ENCODE data around the gene JAK1.

JAK1 gene

DNA sequence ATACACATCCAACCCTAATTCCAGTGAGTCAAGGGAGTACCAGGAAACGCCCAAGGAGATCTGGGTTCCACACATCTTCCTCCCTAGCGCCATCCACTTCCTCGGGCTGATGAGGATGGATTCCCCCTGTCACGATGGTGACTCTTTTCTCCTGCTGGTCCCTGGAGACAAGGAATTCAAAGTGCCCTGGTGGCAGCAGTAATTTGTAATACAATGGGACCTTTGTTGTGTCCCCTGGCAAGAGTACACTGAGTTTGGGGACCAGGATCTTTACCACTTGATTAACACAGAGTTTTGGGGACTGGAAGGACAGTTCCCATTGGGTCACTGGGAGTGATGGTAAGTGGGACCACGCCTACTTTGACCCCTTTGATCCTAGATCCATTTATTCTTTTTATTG, 9.4 kb upstream of the JAK1 start:
- Histone ChIP-seq H3K9ac (ENCODE audit: low read depth, low read length) (no peak overlapping the region), H3K27ac (ENCODE audit: low read length) (no peak overlapping the region)

DNA sequence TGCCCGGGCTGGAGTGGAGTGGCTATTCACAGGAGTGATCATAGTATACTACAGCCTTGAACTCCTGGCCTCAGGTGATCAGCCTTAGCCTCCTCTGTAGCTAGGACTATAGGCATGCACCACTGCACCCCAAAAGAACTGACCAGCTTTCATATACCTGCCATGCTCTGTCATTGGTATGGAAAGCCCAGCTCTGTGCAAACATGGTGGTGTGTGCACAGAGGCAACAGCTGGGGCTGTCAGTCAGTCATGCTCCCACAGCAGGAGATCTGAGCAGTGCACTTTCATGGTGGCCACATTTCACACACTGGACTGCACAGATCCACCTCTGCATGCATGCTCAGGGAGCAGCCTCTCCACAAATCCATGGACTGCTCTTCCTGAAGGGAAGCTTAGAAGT, 8.8 kb upstream of the JAK1 start:
- Histone ChIP-seq H3K9ac (ENCODE audit: low read depth, low read length) (no peak overlapping the region), H3K27me3 (ENCODE audit: insufficient read depth, low read length) (no peaks in the 10 kb centered on the region)

More for the DNA sequence above, 9.4 kb upstream of the JAK1 start:
- no peaks in the 10 kb centered on the region for H3K27me3 ChIP-seq (ENCODE audit: insufficient read depth, low read length)
- no peaks in the 10 kb centered on the region for H3K9me3 ChIP-seq (ENCODE audit: insufficient read depth, low read depth, low read length)
- no peaks in the 10 kb centered on the region for H3K36me3 ChIP-seq (ENCODE audit: insufficient read depth, low read depth, low read length)
- H3K4me1 ChIP-seq (ENCODE audit: insufficient read depth, low read length) = no peaks in the 10 kb centered on the region
- no peak overlapping the region for H3K4me3 ChIP-seq (ENCODE audit: low read length)

DNA sequence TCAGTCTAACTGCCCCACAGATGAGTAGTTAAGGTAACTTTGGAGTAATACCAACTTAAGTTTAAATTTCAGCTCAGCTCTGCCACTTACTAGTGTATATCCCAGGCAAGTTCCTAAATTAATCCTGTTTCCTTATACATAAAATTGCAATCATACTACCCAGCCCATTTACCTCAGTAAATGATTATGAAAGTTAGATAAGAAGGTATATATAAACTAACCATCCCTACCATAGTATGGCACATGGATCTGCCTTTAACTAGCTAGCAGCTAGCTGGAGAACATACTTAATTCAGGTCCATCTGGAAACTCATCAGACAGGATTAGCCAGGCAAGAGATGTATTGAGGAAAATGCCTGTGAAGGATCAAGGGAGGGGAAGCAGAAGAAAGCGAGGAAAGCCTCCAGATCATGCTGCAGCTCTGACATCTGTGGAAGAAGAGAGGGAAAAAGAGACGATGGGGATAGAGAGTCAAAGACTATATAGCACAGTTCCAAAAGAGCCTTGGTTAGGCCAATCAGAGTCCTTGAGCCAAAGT, 8.0 kb upstream of the JAK1 start:
- no peak overlapping the region for H3K4me3 ChIP-seq (ENCODE audit: low read length)
- H3K27me3 ChIP-seq (ENCODE audit: insufficient read depth, low read length) = no peaks in the 10 kb centered on the region
- H3K9ac ChIP-seq (ENCODE audit: low read depth, low read length) = no peak overlapping the region
- H3K36me3 ChIP-seq (ENCODE audit: insufficient read depth, low read depth, low read length) = no peaks in the 10 kb centered on the region
- no peaks in the 10 kb centered on the region for H3K9me3 ChIP-seq (ENCODE audit: insufficient read depth, low read depth, low read length)
- H3K27ac ChIP-seq (ENCODE audit: low read length) = no peak overlapping the region
- no peaks in the 10 kb centered on the region for H3K4me1 ChIP-seq (ENCODE audit: insufficient read depth, low read length)

More for the DNA sequence above, 8.8 kb upstream of the JAK1 start:
- no peaks in the 10 kb centered on the region for H3K4me1 ChIP-seq (ENCODE audit: insufficient read depth, low read length)
- H3K27ac ChIP-seq (ENCODE audit: low read length) = no peak overlapping the region
- no peaks in the 10 kb centered on the region for H3K36me3 ChIP-seq (ENCODE audit: insufficient read depth, low read depth, low read length)
- no peaks in the 10 kb centered on the region for H3K9me3 ChIP-seq (ENCODE audit: insufficient read depth, low read depth, low read length)
- H3K4me3 ChIP-seq (ENCODE audit: low read length) = no peak overlapping the region

DNA sequence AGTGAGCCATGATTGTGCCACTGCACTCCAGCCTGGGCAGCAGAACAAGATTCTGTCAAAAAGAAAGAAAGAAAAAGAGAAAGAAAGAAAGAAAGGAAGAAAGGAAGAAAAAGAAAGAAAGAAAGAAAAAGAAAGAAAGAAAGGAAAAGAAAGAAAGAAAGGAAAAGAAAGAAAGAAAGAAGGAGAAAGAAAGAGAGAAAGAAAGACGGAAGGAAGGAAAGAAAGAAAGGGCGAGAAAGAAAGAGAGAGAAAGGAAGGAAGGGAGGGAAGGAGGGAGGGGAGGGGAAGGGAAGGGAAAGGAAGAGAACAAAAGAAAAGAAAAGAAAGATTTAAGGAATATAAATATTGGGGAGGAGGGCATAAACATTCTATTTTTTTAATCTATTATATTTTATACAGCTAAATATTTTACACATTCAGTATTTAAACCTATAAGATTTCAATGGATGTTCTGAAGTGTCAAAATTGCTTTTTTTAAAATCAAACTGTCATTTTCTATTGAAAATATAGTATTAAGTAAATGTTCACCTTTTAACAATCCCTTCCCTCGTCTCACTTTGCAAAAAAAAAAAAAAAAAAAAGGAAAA, 6.8 kb upstream of the JAK1 start:
- H3K9ac ChIP-seq (ENCODE audit: low read depth, low read length) = no peak overlapping the region
- H3K27me3 ChIP-seq (ENCODE audit: insufficient read depth, low read length) = peaks cover 2% of the 10 kb centered on the region
- H3K27ac ChIP-seq (ENCODE audit: low read length) = no peak overlapping the region
- H3K4me1 ChIP-seq (ENCODE audit: insufficient read depth, low read length) = no peaks in the 10 kb centered on the region
- H3K36me3 ChIP-seq (ENCODE audit: insufficient read depth, low read depth, low read length) = no peaks in the 10 kb centered on the region
- no peaks in the 10 kb centered on the region for H3K9me3 ChIP-seq (ENCODE audit: insufficient read depth, low read depth, low read length)
- H3K4me3 ChIP-seq (ENCODE audit: low read length) = no peak overlapping the region

DNA sequence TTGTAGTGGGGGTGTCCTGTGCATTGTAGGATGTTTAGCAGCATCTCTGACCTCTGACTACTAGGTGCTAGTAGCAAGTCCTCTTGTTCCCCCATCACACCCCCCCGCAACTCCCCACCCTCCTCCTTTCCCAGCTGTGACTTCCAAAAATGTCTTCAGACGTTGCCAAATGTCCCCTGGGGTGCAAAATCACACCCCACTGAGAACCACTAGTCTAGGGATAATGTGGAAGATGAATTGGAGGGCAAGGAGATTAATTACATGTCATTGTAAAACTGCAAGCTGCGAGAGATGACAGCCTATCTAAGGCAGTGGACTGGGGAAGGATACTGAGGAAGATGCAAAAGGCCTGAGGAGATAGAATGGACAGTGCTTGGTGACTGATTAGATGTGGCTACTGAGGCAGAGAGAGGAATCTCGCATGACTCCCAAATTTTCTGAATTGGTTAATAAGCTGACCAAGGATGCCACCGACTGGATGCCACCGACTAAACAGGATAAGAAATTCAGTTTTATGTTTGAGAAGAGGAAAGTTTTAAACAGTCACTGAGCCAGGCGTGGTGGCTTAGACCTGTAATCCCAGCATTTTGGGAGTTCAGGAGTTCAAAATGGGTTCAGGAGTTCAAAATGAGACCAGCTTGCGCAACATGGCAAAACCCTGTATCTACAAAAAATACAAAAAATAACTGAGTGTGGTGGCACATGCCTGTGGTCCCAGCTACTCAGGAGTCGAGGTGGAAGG, 3.1 kb upstream of the JAK1 start:
- Histone ChIP-seq H3K9me3 (ENCODE audit: insufficient read depth, low read depth, low read length) (no peaks in the 10 kb centered on the region), H3K27ac (ENCODE audit: low read length) (no peak overlapping the region), H3K36me3 (ENCODE audit: insufficient read depth, low read depth, low read length) (no peaks in the 10 kb centered on the region), H3K4me3 (ENCODE audit: low read length) (no peak overlapping the region), H3K9ac (ENCODE audit: low read depth, low read length) (no peak overlapping the region), H3K27me3 (ENCODE audit: insufficient read depth, low read length) (peaks cover 29% of the 10 kb centered on the region), H3K4me1 (ENCODE audit: insufficient read depth, low read length) (peaks cover 8% of the 10 kb centered on the region; the same call in 1 of the 2 replicates)

DNA sequence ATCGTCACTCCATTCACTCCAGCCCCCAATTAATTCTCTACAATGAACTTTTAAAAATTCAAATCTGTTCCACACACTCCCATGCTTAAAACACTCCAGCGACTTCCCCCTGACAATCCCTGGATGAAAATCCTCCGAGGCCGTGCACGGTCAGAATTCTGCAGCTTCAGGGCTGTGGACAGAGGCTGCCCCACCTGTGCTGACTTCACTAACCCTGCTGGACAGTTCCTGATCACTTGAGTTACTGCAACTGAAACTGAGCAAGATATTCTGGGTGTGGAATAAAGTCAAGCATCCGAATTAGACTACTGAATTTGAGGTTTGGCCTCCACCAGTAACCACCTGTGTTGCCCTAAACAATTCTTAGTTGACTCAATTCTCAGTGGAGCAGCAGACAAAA, 1.0 kb upstream of the JAK1 start:
- Histone ChIP-seq H3K27ac (ENCODE audit: low read length) (no peak overlapping the region), H3K9ac (ENCODE audit: low read depth, low read length) (no peak overlapping the region), H3K36me3 (ENCODE audit: insufficient read depth, low read depth, low read length) (no peaks in the 10 kb centered on the region), H3K4me3 (ENCODE audit: low read length) (peak overlapping the region; percentile 74; the same call in 1 of the 2 replicates), H3K4me1 (ENCODE audit: insufficient read depth, low read length) (peaks cover 9% of the 10 kb centered on the region), H3K9me3 (ENCODE audit: insufficient read depth, low read depth, low read length) (no peaks in the 10 kb centered on the region), H3K27me3 (ENCODE audit: insufficient read depth, low read length) (peaks cover 40% of the 10 kb centered on the region)

DNA sequence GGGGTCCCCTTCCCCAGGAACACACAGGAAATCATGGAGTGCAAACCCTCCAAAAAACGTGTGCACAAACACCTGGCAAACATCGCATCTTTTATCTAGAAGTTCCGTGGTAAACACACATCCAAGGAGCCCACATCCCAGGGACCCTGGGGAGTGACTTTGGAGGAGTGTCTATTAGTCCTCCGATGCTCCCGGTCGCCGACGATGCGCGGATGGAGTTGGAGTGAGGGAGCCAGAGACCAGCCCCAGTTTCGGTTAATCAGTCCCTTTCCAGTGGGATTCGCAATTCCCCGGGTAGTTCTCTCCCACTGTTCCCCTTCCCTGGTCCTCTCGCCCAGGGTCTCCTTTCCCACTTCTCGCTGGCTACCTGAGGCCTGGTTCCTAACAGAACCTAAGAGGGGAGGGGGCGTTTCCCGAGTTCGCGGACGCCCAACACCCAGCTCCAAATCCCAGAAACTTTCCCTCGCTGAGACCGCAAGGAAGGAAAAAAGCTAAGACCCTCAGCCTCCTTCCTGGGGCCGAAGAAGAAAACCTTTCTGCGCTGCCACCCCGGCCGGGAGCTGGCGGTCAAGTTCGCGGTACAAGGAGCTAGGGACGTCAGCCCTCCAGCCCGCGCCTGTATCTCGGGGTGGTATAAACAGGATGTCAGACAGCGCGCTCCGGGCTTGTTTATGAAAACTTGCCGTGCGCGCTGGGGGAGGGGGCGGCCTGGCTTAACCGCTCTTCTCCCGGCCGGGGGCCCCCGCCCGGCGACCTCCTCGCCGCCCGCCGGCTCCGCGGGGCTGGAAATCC, 787 bp downstream of the JAK1 start:
- no peak overlapping the region for H3K27ac ChIP-seq (ENCODE audit: low read length)
- H3K9me3 ChIP-seq (ENCODE audit: insufficient read depth, low read depth, low read length) = no peaks in the 10 kb centered on the region
- H3K27me3 ChIP-seq (ENCODE audit: insufficient read depth, low read length) = peaks cover 40% of the 10 kb centered on the region
- no peaks in the 10 kb centered on the region for H3K36me3 ChIP-seq (ENCODE audit: insufficient read depth, low read depth, low read length)
- H3K4me3 ChIP-seq (ENCODE audit: low read length) = peak overlapping the region; percentile 96
- peak overlapping the region; percentile 66; the same call in 1 of the 2 replicates for H3K9ac ChIP-seq (ENCODE audit: low read depth, low read length)
- H3K4me1 ChIP-seq (ENCODE audit: insufficient read depth, low read length) = peaks cover 14% of the 10 kb centered on the region

DNA sequence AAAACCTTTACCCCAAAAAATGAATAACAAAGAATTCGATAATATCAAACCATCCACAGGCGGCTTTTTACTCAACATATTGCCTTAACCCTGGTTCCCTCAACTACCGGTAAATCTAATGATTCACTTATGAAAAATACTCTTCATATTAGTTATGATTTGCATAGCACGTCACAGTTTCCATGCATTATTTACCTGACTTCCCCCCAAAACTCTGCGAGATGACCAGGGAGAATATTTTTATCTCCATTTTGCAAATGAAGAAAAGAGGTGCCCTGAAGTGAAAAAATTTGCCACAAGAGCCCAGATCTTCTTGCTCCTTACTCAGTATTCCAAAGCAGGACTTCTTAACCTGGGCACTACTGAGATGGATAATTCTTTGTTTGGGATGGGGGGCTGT, 2.9 kb downstream of the JAK1 start:
- H3K4me3 ChIP-seq (ENCODE audit: low read length) = no peak overlapping the region
- no peaks in the 10 kb centered on the region for H3K36me3 ChIP-seq (ENCODE audit: insufficient read depth, low read depth, low read length)
- peaks cover 40% of the 10 kb centered on the region for H3K27me3 ChIP-seq (ENCODE audit: insufficient read depth, low read length)
- H3K4me1 ChIP-seq (ENCODE audit: insufficient read depth, low read length) = peaks cover 18% of the 10 kb centered on the region
- no peaks in the 10 kb centered on the region for H3K9me3 ChIP-seq (ENCODE audit: insufficient read depth, low read depth, low read length)
- H3K27ac ChIP-seq (ENCODE audit: low read length) = no peak overlapping the region
- H3K9ac ChIP-seq (ENCODE audit: low read depth, low read length) = no peak overlapping the region

DNA sequence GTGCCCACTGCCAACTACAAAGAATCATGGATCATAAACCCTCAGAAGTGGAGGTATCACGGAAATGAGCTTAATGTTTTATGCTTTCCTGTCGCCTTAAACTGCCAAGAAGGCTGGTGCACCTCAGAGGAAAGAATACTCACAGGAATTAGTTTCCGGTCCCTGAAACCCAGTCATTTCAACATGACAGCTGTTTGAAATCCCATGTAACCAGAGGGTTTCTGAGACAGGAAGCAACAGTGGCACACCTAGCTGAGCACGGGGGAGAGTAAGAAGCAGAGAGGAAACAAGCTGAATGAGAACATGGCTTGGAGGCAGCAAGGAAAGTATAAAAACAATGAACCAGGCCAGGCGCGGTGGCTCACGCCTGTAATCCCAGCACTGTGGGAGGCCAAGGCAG, 3.9 kb downstream of the JAK1 start:
- H3K4me3 ChIP-seq (ENCODE audit: low read length) = no peak overlapping the region
- H3K27me3 ChIP-seq (ENCODE audit: insufficient read depth, low read length) = peaks cover 31% of the 10 kb centered on the region
- peaks cover 18% of the 10 kb centered on the region for H3K4me1 ChIP-seq (ENCODE audit: insufficient read depth, low read length)
- no peaks in the 10 kb centered on the region for H3K9me3 ChIP-seq (ENCODE audit: insufficient read depth, low read depth, low read length)
- H3K27ac ChIP-seq (ENCODE audit: low read length) = no peak overlapping the region
- H3K9ac ChIP-seq (ENCODE audit: low read depth, low read length) = no peak overlapping the region
- no peaks in the 10 kb centered on the region for H3K36me3 ChIP-seq (ENCODE audit: insufficient read depth, low read depth, low read length)

DNA sequence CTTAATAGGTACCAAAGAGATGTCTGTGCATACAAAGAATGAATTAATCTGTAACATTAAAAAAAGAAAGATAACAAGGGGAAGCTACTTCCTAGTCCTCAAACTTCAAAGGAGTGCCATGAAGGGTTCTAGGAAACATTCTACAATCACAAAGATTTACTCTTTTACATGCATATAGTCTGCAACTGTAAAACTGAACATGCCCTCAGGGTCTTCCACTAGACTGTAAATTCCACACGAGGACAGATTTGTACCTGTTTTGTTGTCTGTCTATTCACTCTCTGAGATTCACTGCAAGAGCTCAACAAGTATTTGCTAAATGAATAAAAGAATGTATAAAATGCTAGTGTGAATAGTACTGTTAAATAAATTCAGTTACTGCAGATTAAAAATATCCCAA, 4.4 kb downstream of the JAK1 start:
- peaks cover 21% of the 10 kb centered on the region for H3K4me1 ChIP-seq (ENCODE audit: insufficient read depth, low read length)
- no peaks in the 10 kb centered on the region for H3K36me3 ChIP-seq (ENCODE audit: insufficient read depth, low read depth, low read length)
- peaks cover 26% of the 10 kb centered on the region for H3K27me3 ChIP-seq (ENCODE audit: insufficient read depth, low read length)
- H3K9me3 ChIP-seq (ENCODE audit: insufficient read depth, low read depth, low read length) = no peaks in the 10 kb centered on the region
- no peak overlapping the region for H3K9ac ChIP-seq (ENCODE audit: low read depth, low read length)
- no peak overlapping the region for H3K4me3 ChIP-seq (ENCODE audit: low read length)
- H3K27ac ChIP-seq (ENCODE audit: low read length) = no peak overlapping the region

DNA sequence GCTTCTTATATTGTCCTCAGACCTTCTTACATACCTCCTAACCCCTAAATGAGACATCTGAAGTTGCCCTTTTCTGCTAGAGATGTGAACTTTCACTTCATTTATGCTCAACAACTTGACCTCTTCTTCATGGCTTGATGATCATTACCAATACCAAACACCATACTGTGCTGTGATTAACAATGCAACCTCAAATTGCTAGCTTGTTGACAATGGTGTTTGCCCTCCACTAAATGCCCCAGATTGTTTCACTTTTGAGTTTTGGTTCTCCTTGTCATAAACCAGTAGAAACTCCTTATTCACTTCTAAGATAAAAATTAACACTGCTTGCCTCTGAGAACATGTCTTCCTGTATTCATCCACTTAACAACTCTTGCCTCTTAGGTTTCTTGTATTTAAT, 5.6 kb downstream of the JAK1 start:
- Histone ChIP-seq H3K9me3 (ENCODE audit: insufficient read depth, low read depth, low read length) (no peaks in the 10 kb centered on the region), H3K4me1 (ENCODE audit: insufficient read depth, low read length) (peaks cover 31% of the 10 kb centered on the region), H3K36me3 (ENCODE audit: insufficient read depth, low read depth, low read length) (no peaks in the 10 kb centered on the region), H3K27ac (ENCODE audit: low read length) (no peak overlapping the region), H3K27me3 (ENCODE audit: insufficient read depth, low read length) (peaks cover 24% of the 10 kb centered on the region), H3K9ac (ENCODE audit: low read depth, low read length) (no peak overlapping the region), H3K4me3 (ENCODE audit: low read length) (no peak overlapping the region)

Measured in iPS-20b (cell line).